Prostate gland (tissue), 2 donors: ENCODE data around the gene SLC6A6. TPM values are rescaled to one million over a fixed set of nuclear protein-coding genes. Genes with fewer than 3 reads are reported as not detected.

Source experiments
- DNase-seq: peaks from one replicate; pipeline ENCODE4 v3.0.0-alpha.2; 2019; ENCODE audit warnings: low spot score
- H3K27ac ChIP-seq, 2 donors: fragments of 200-600 bp; sonication (generic); 2 replicates each; pipeline ENCODE4 v1.5.1; 2017 to 2019
- H3K27me3 ChIP-seq: fragments of 200-600 bp; sonication (generic); replicated peaks from 2 replicates; pipeline ENCODE4 v1.5.1; 2019; ENCODE audit not compliant: insufficient read depth
- H3K36me3 ChIP-seq, 2 donors: fragments of 200-600 bp; sonication (generic); 1 replicate in 1 of 2; 2 replicates in 1 of 2; pipeline versions ENCODE4 v1.5.1 to v1.8.1; 2017 to 2019
- H3K4me1 ChIP-seq: fragments of 200-600 bp; sonication (generic); replicated peaks from 2 replicates; pipeline ENCODE4 v1.5.1; 2019
- H3K4me3 ChIP-seq, 2 donors: fragments of 200-600 bp; sonication (generic); 2 replicates each; pipeline ENCODE4 v1.5.1; 2017 to 2019
- H3K9me3 ChIP-seq: fragments of 200-600 bp; sonication (generic); 2 replicates; pipeline ENCODE4 v1.5.1; 2017
- POLR2A ChIP-seq: fragments of 450-650 bp; IDR thresholded peaks from one replicate; pipeline ENCODE4 v1.6.1; 2016; ENCODE audit warnings: antibody characterized with exemption, mild to moderate bottlenecking
- POLR2AphosphoS5 ChIP-seq: sonication (generic); formaldehyde crosslinking; IDR thresholded peaks from one replicate; pipeline ENCODE4 v1.6.1; 2017; ENCODE audit warnings: antibody characterized with exemption
- WGBS: methylation state at CpG from one replicate; pipeline ENCODE4 v1.1.5; 2018; 5-methylcytosine and 5-hydroxymethylcytosine counted together
- intact Hi-C: fragments of 100-400 bp; cut with DNase I; formaldehyde crosslinking; loops from one replicate; pipeline ENCODE4 v1.14.2; 2022
- total RNA-seq, 2 donors: library from RNA; depleted of rRNA; stranded (reverse); fragments of >200 nt; gene quantifications; one replicate each; pipeline ENCODE4 v1.1.0, GENCODE V29; 2016
- TF ChIP-seq, protein P1 (sequence below), 4 experiments: fragments of 200-600 bp in 2 of 4; fragments of 450-650 bp in 2 of 4; sonication (generic) in 2 of 4; IDR thresholded peaks; 1 replicate in 3 of 4; 2 replicates in 1 of 4; pipeline ENCODE4 v1.5.1; 2016 to 2019; ENCODE audit warnings: antibody characterized with exemption in 4 of 4, mild to moderate bottlenecking in 2 of 4, moderate library complexity in 2 of 4

SLC6A6 gene
- total RNA-seq, 2 donors from 2014 or later, result 6.9 to 24.5 TPM

DNA sequence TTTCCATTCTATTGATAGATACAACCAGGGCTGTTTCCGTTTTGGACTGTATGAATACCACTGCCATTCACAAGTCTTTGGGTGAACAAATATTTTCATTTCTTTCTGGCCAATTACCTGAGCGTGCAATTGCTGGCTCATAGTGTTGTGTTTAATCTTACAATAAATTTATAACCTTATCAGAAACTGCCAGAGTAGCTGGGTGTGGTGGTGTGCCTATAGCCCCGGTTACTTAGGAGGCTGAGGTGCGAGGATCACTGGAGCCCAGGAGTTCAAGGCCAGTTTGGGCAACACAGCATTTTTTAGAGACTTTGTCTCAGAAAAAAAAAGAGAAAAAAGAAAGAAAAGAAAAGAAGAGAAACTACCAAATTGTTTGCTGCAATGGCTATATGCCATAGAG is 5.4 kb upstream of the SLC6A6 start:
- 58% methylated on average over 4 of the region's 4 CpGs for WGBS
- no peaks in the 10 kb centered on the region for H3K9me3 ChIP-seq
- intact Hi-C loops, result loop anchor here (10.0 kb wide), 1 partner anchor 132 kb away; no protein-coding TSS in a partner anchor
- H3K27me3 ChIP-seq, result no peaks in the 10 kb centered on the region
- TF ChIP-seq POLR2AphosphoS5 (no peak), POLR2A (no peak)
- TF ChIP-seq, protein P1, sequence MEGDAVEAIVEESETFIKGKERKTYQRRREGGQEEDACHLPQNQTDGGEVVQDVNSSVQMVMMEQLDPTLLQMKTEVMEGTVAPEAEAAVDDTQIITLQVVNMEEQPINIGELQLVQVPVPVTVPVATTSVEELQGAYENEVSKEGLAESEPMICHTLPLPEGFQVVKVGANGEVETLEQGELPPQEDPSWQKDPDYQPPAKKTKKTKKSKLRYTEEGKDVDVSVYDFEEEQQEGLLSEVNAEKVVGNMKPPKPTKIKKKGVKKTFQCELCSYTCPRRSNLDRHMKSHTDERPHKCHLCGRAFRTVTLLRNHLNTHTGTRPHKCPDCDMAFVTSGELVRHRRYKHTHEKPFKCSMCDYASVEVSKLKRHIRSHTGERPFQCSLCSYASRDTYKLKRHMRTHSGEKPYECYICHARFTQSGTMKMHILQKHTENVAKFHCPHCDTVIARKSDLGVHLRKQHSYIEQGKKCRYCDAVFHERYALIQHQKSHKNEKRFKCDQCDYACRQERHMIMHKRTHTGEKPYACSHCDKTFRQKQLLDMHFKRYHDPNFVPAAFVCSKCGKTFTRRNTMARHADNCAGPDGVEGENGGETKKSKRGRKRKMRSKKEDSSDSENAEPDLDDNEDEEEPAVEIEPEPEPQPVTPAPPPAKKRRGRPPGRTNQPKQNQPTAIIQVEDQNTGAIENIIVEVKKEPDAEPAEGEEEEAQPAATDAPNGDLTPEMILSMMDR (IDR thresholded peaks at IDR 0.05), result no peak
- no peaks in the 10 kb centered on the region for H3K4me1 ChIP-seq
- no peak overlapping the region for H3K27ac ChIP-seq
- H3K4me3 ChIP-seq, result no peak overlapping the region
- no peak for DNase-seq
- no peaks in the 10 kb centered on the region for H3K36me3 ChIP-seq

DNA sequence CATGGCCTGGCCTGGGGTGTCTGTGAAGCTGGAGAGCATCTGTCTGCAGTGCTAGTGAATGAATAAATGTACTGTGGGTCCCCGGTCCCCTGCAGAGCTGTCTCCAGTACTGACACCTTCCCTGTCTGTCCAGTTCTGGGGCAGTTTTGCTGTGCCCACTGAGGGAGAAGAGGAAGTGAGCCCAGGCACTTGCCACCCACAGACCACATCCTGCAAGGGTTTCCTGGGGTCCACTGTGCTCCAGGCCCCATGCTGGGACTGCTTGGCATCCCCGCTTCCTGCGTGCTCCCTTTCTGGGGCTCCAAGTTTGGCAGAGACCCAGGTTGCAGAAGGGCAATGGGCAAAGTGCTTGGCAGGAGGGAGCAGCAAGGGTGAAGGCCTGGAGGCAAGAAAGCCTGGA is 4.9 kb upstream of the SLC6A6 start:
- no peaks in the 10 kb centered on the region for H3K9me3 ChIP-seq
- no peaks in the 10 kb centered on the region for H3K27me3 ChIP-seq
- no peak for DNase-seq
- TF ChIP-seq, protein P1 (IDR thresholded peaks at IDR 0.05), result no peak
- TF ChIP-seq POLR2AphosphoS5 (no peak), POLR2A (no peak)
- no peak overlapping the region for H3K4me3 ChIP-seq
- no peaks in the 10 kb centered on the region for H3K4me1 ChIP-seq
- 76% methylated on average over 3 of the region's 3 CpGs for WGBS
- no peak overlapping the region for H3K27ac ChIP-seq
- intact Hi-C loops, result loop anchor here (10.0 kb wide), 1 partner anchor 133 kb away; no protein-coding TSS in a partner anchor
- H3K36me3 ChIP-seq, result no peaks in the 10 kb centered on the region

DNA sequence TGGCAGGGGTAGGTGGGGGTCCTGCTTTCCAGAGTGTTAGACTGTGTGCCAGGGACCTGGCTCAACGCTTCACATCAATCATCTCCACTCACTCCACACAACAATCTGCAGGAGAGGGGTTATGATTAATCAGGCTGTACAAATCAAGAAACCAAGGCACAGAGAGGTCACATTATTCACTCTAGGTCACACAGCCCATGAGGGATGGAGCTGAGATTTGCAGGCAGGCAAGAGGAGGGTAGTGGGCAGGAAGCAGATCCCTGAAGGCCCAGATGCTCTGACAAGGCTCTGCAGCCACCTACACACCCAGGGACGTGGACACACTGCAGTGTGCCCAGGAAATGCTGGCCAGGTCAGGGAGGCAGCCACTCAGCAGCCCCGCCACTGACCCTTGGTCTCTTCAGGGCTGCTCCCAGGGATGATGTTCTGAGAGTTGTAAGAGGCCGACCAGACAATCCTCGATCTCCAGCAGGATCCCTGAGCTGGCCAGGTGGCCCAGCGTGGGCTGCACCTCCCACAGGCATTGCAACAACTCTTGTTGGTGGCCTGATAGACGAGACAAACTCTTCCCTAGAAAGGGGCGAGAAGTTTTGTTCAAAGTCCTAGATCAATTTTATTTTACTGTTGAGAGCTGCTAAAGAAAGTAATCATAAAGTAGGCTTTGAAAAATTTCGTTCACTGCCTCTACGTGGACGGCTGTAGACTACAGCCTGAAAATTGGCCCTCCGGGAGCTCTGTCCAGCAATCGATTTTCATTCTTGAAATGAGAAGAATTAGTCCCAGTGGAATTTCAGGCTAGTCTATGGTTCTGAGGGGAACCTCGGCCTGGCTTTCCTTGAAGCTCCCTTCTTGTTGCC is 4.2 kb upstream of the SLC6A6 start:
- Histone ChIP-seq H3K4me3 (no peak overlapping the region), H3K27me3 (no peaks in the 10 kb centered on the region), H3K27ac (no peak overlapping the region), H3K36me3 (no peaks in the 10 kb centered on the region), H3K9me3 (no peaks in the 10 kb centered on the region), H3K4me1 (no peaks in the 10 kb centered on the region)
- intact Hi-C loops, result loop anchor here (10.0 kb wide), 1 partner anchor 133 kb away; no protein-coding TSS in a partner anchor
- no peak for TF ChIP-seq POLR2AphosphoS5
- no peak for TF ChIP-seq POLR2A
- TF ChIP-seq, protein P1 (IDR thresholded peaks at IDR 0.05), result no peak
- WGBS, result 86% methylated on average over 14 of the region's 14 CpGs
- DNase-seq, result no peak

DNA sequence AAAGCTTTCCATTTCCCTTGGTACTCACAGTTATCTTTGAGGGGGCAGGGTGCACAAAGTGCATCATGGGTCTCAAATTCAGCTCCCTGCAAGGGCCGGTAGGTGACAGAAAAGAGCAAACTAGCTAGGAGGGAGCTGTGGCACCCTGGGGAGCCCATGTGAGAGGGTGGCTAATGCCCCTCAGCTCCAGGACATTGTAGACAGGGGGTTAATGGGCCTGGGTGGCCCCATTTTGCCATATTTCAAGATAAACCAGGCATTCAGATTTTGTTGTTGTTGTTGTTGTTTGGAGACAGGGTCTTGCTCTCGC is 3.7 kb upstream of the SLC6A6 start:
- DNase-seq, result no peak
- TF ChIP-seq POLR2A (no peak), POLR2AphosphoS5 (no peak)
- TF ChIP-seq, protein P1 (IDR thresholded peaks at IDR 0.05), result no peak
- no peaks in the 10 kb centered on the region for H3K4me1 ChIP-seq
- no peak overlapping the region for H3K4me3 ChIP-seq
- WGBS, result 79% methylated on average over 2 of the region's 2 CpGs
- H3K36me3 ChIP-seq, result no peaks in the 10 kb centered on the region
- intact Hi-C loops, result loop anchor here (10.0 kb wide), 1 partner anchor 134 kb away; no protein-coding TSS in a partner anchor
- H3K27me3 ChIP-seq, result no peaks in the 10 kb centered on the region
- no peak overlapping the region for H3K27ac ChIP-seq
- no peaks in the 10 kb centered on the region for H3K9me3 ChIP-seq
